Measurements from ENCODE around the gene SIGLEC8.

DNA sequence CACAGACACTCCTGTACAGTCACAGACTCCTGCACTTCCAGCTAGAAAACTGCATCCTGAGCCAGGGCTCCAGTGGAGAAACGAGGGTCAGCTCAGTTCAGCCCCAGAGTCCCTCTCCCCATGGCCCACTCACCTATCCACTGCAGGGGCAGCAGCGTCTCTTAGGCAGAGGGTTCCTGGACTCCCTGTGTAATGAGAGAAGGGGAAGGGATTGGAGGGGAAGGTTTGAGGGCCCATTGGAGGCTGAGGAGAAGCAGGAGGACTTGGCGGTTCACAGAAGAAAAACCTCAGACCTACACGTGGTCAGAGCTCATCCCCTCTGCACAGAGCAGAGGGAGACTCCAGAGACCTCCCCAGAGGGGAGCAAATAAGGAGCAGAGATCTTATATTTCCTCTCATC lies 10.9 kb upstream of the SIGLEC8 start:
- no peak for TF ChIP-seq TCF12 (IDR thresholded peaks at IDR 0.05; ENCODE audit: low read depth, low read length)
- no peak for TF ChIP-seq ZBTB33 (IDR thresholded peaks at IDR 0.05)
- TF ChIP-seq MTA3 (IDR thresholded peaks at IDR 0.05; ENCODE audit: borderline replicate concordance, low read length), result no peak
- TF ChIP-seq CTCF (IDR thresholded peaks at IDR 0.05 in 2 of 3, conservative IDR thresholded peaks at IDR 0.05 in 1 of 3; ENCODE audit: control insufficient read depth in 2 of 3, extremely low read depth in 1 of 3, insufficient read depth in 1 of 3, low read depth in 3 of 3, low read length in 3 of 3), result no peak
- TF ChIP-seq MYC (IDR thresholded peaks at IDR 0.05; ENCODE audit: insufficient read depth, insufficient read length, insufficient replicate concordance, low read length, severe bottlenecking), result no peak
- TF ChIP-seq POLR2A (IDR thresholded peaks at IDR 0.05; ENCODE audit: low read depth, low read length), result no peak
- no peak for TF ChIP-seq ESRRA (IDR thresholded peaks at IDR 0.05; ENCODE audit: low read length)
- no peak for TF ChIP-seq CREB1 (IDR thresholded peaks at IDR 0.05; ENCODE audit: low read depth)
